Activated CD4-positive, alpha-beta T cell treated with anti-CD3 and anti-CD28 coated beads, Interleukin-2, amount 50 U/mL, for 24 hours (primary cell): Measurements from ENCODE around the gene RBFOX2.
"Not testable (repeated sequence)": the region's sequence is repeated elsewhere in the genome, so short reads cannot be mapped to it uniquely, and the experiment has no call there.

Experiments used
- DNase-seq, 2 donors: peaks; one replicate each; pipeline ENCODE4 v3.0.0-alpha.2; 2020; ENCODE audit warnings: low read depth in 1 of 2, low spot score in 1 of 2

RBFOX2 gene

DNA sequence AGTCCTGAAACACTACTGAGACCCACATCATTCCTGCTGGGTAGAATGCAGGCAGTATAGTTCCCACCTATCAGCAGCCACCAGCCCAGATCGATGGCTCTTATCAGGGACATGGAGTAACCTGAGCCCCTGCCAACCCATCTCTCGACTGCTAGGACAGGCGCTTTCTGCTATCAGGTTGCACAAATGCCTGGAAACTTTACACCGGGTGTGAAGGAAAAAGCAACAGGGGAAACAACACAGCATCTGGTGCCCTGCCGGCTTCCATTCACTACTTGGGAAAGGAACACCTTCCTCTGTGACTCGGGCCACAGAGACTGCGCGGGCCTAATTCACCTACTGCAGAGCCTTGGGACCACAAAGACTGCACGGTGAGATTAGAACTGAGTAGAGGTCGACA lies 18.5 kb downstream of the RBFOX2 start:
- no peak for DNase-seq

DNA sequence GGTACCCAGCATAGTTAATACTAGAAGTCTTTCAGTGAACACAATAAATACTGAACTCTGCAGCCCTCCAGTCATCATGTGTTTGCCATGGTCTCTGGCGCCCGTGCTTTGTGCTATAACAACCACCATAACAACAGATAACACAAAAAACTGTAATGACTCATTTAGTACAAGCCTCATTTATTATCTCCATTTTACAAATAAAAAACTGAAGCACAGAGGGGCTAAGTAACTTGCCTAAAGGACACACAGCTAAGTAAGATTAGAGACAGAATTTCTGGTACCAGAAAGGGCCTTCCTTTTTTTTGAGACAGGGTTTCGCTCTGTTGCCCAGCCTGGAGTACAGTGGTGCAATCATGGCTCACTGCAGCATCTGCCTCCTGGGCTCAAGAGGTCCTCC lies 19.5 kb downstream of the RBFOX2 start:
- DNase-seq, result no peak

DNA sequence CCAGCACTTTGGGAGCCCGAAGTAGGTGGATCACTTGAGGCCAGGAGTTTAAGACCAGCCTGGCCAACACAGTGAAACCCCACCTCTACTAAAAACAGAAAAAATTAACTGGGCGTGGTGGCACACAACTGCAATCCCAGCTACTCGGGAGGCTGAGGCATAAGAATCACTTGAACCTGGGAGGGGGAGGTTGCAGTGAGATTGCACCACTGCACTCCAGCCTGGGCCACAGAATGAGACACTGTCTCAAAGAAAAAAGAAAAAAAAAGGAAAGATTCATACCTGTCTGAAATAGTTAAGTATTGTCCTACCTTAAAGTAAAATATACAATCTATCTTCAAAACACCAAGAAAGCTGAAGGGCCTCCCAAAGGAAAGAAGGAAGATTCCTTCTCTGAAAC lies 20.1 kb downstream of the RBFOX2 start:
- no peak for DNase-seq

DNA sequence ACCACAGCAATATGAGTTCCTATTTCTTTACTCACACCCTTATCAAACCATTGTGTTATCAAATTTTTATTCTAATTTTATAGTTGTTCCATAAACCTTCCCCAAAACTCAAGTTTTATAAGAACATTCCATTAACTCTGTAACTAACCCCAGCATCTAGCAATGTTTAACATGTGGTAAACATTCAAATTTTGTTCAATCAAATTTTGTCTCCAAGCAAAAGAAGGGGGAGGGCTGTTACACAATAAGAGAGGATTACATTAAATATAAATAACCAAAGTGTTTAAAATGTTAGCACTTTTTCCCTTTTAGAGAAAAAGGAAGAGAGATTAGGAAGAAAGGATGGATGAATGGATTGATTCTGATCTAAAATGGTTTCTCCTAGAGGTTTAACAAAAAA lies 20.5 kb downstream of the RBFOX2 start:
- no peak for DNase-seq

DNA sequence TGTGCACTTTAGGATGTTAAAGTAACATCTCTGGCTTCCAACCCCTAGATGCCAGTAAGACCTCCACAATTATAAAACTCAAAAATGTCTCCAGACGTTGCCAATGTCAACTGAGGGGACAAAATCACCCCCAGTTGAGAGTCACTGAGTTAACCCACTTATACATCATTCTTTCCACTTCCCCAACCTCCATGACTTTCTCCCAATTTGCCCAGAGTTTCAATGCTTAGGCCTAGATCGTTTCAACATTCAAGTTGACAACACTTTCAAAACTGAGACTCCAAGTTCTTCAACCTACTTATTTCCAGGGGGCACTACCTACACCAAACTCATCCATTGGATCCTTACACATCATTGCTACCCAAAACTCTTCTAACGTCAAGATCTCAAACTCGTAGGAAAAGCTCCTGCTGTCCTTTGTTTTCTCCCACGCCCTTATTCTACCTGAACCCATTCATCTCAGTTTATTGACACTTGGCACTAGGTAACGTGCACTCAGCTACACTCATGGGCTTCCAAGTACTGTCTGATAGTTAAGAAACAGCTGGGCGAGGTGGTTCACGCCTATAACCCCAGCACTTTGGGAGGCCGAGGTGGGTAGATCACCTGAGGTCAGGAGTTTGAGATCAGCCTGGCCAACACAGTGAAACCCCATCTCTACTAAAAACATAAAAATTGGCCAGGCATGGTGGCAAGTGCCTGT lies 24.5 kb downstream of the RBFOX2 start:
- DNase-seq, result no peak

DNA sequence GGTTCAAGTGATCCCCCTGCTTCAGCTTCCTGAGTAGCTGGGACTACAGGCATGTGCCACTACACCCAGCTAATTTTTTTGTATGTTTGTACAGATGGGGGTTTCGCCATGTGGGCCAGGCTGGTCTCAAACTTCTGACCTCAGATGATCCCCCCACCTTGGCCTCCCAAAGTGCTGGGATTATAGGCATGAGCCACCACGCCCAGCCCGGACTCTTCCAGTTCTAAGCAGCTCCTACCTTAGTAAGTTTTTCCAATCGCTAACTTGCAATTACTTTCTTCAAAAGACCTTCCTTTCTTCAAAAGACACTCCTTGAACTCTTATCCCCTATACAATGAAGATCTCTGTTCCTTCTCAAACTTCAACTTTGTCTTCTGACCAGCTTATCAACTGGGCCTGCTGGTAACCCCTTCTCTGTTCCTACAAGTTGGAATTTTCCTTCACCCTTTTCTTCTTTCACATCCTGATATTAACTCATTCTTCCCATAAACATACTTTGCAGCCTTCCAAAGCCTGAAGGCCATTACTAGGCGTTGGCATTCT lies 25.8 kb downstream of the RBFOX2 start:
- DNase-seq, result no peak

DNA sequence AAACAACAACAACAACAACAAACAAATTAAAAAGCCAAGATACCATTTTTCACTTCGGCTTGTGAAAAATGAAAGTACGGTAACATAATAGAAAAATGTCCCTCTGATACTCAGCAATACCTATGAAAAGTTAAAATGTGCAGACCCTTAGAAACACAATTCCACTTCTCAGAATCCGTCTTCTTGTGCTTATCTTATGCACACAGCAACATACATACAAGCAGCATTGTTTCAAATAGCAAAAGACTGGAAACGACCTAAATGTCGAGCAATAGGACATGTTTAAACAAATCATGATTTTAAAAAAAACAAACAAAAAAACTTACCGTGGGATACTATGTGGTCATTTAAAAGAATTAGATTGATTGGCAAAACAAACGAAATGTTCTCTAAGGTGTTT lies 26.5 kb downstream of the RBFOX2 start:
- DNase-seq, result no peak

DNA sequence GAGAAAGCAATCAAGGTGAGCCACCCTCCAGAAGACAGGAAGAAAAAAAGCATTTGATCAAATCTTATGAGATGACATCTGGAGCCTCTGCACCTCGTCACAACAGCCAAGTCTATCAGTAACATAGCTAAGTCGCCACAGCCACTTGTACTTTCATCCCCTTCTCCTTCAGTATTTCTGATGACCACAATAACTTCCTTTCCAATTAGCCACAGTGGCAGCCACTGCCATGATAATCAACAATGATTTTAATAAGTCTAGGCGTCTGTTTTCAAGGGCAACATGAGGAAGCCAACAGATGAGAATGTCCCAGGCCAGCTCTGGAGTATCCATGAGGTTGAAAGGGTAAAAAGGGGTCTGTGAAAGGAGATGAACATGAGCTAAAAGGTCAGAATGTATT lies 29.9 kb downstream of the RBFOX2 start:
- no peak for DNase-seq

DNA sequence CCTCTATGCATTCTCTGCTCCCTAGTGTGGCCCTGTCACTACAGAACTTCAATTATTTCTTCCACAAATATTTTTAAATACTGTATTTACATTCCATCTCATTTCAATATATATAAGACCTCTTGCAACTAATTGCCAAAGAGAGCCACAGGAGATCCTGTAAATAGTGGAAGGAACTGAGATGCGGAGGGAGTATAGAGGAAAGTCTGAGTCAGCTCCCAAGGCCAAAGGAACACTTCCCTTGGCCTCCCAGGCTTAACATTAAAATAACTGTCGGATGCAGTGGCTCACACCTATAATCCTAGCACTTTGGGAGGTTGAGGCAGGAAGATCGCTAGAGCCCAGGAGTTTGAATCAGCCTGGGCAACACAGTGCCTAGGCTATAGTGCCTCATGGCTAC lies 31.2 kb downstream of the RBFOX2 start:
- no peak for DNase-seq

DNA sequence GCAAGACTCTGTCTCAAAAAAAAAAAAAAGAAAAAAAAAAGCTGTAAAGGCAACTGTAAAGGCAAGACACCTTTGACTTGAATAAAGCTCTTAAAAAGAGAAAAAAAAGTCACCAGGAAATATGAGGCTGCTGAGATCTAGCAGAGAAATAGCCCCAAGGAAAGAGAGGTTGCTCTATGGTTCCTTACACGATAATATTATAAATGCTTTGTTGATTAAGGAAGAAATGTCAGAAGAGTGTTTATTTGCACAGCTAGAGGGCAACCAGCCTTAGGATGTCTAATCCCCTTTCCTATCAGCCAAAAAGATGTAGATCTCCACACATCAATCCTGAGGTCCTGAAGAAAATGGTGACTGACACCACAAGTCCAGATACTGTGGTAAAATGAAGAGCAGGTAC lies 32.0 kb downstream of the RBFOX2 start:
- DNase-seq, result no peak

DNA sequence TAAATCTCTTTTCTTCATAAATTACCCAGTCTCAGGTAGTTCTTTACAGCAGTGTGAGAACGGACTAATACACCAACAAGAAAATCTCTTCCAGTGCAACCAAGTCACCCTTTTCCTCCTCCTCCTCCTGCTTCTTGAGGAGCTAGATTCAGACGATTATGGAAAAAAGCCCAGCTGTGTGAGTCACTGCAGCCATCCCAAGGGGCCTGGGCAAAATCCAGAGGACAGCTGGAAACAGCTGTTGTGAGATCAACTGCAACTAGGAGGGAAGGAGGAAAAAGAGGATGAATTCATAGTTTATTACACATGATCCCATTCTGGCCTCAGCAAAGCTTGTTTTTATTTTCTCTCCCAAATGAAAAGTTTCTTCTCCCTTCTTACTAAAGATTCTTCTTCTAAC lies 32.9 kb downstream of the RBFOX2 start:
- DNase-seq, result no peak

DNA sequence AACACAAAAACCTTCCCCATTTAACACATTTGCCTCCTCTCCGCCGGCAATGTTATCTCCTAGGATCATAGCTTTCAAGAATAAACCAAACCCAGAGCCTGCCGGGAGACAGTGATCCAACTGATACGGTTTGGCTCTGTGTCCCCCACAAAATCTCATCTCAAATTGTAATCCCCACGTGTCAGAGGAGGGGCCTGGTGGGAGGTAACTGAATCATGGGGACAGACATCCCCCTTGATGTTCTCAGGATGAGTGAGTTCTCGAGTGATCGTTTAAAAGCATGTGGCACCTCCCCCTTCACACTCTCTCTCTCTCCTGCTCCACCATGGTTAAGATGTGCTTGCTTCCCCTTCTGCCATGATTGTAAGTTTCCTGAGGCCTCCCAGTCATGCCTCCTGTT lies 33.3 kb downstream of the RBFOX2 start:
- no peak for DNase-seq

DNA sequence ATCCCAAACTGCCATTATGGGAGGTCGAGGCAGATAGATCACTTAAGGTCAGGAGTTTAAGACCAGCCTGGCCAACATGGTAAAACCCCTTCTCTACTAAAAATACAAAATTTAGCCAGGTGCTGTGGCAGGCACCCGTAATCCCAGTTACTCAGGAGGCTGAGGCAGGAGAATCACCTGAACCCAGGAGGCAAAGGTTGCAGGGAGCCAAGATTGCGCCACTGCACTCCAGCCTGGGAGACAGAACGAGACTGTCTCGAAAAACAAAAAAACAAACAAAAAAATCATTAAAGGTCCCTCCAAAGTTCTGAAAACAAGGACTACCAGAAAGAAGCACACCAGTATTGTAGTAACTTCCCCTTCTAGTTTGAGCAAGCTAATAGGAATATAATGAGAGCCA lies 34.9 kb downstream of the RBFOX2 start:
- DNase-seq, result not testable (repeated sequence)

DNA sequence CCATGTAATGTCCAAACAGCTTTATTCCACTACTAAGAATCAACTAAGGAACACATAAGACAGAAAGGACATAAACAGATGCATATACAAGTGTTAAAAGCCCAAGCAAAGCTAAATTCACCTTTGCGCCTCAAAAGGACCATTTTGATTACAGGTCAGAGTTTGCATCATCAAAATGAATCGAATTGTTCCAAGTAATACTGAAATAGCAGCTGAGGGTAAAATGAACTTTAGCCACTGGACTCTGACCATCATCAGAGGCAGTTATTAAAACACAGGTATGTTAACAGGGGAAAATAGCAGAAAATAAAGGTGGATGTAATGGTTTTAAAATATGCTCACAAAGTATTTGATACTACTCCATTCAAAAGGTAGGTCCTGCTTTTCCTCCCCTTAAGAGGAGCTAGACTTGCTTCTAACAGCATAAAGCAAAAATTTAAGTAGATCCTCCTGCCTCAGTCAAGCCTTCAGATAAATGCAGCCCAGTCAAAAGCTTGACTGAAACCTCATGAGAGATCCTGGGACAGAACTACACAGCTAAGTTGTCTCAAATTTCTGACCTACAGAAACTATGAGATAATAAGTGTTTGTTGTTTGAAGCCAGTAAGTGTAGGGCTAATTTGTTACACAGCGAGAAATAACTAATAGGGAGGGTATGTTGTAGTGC lies 35.4 kb downstream of the RBFOX2 start:
- no peak for DNase-seq

DNA sequence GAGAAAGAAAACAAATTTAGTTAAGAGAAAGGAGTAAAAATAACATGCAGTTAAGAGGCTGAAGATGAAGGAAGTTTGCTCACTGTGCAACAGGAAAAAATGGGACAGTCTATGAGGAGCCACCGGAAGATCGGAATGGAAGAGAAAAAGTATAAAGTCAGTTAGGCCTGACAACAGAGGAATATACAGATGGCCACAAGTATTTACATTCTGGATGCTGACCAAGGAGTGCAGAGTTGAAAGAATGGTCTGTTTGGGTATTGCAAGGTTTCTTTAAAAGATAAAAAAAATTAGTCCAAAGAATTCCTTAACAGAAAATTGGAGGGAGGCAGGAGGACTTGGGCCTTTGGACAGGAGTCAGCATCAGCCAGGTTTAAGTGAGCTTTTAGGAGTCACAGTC lies 37.5 kb downstream of the RBFOX2 start:
- DNase-seq, result no peak

DNA sequence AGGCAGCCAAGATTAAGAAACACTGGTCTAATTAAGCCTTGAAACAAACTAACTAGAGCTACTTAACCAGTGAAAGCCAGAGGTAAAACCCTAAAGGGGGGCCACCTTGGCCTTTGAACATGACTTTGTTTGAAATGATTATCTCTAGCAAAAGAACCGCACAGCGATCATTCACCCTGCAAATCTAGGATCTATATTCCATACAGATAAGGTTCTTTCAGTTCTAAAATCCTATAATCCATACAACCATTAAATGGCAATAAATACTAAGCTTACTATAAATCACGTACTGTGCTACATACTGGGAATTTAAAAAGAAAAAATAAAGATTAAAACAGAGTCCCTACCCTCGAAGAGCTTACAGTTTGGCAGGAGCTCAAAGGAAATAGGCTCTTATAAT lies 40.6 kb downstream of the RBFOX2 start:
- DNase-seq, result no peak

DNA sequence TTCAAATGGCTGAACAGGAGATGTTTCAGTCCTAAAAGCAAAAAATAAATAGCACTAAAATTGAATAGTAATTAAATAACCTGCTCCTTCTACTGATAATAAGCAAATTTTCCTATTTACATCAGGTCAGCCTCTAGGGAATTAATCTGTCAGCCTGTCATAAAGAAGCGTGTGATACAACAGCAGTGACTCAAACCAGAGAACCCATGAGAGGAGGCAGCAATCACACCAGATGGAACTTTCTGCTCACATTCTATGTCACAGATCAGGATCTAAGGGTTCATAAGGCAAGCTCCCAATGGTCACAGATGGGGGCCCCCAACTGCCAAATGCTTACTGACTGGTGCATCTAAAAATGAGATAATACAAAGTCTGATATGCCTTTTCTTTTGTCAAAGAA lies 41.1 kb downstream of the RBFOX2 start:
- no peak for DNase-seq

DNA sequence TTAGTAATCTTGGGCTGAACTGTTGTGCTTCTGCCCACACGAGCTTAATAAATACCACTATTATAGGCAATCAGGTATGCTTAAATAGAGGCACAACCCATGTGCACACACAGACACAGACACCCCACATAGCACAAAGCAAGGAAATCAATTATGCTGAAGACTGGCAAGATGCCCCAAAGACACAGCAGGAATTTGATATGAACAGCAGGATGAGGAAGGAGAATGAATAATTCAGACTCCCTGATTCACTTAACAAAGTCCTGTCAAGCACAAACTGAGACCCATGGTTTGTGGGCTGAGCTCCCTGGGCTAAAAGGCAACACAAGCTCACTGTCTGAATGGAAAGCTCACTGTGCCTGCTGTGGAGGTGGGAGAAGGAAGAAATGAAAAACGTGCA lies 42.5 kb downstream of the RBFOX2 start:
- no peak for DNase-seq

DNA sequence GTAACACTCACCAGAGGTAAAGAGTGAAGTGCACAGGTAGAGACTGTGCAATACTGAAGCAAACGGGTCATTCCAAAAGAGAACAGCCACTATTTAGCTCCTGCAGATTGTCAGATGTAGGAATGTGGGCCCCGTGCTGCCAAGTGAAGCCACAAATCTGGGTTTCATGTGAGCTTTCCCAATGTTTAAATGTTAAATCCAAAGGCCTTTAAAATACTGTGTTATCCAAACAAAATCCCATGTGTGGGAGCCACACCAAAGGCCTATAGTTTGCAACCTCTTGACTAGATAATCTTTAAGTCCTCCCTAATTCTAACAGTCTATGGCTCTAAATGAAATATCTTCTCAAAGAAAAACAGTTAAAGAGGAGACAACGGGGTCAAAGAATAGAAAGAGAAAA lies 43.3 kb downstream of the RBFOX2 start:
- DNase-seq, result no peak

DNA sequence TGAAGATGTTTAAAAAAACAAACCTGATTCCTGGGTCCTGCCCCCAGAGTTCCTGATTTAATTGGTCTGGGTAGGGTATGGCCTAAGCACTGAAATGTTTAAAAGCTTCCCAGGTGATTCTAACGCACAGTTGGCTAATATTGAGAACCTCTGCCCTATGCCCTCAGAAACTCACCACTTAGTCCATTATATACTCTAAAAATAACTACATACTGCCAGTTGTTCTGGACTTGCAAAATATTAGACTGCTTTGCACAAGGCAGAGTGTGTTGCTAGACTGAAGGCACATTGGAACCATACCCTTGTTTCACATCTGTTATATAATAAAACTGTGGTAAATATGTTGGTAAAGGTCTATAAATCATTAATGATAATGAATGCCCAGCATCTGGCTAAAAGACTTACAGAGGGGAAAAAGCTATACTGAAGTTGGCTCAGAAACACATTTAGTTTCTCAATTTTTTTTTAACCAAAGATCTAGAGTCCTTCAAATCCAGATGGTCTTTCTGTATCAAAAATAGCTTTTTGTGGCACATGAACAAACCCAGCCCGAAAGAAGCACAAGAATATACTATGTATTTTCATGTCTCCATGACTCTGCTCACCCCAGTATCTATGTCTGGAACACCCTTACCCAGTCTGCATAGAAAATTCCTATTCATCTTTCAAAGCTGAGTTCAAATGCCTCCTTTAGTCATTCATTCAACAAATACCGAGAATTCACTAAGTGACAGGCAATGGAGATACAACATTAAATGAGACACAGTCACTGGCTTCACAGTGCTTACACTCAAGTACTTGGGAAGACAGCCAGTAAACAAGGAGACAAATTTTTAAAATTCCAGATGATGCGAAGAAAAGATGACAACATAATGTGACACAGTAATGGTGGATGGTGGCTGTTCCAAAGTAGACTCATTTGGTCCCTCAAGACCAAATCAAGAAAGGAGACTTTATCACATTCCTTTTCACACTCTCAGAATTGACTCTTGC lies 44.1 kb downstream of the RBFOX2 start:
- DNase-seq, result no peak

DNA sequence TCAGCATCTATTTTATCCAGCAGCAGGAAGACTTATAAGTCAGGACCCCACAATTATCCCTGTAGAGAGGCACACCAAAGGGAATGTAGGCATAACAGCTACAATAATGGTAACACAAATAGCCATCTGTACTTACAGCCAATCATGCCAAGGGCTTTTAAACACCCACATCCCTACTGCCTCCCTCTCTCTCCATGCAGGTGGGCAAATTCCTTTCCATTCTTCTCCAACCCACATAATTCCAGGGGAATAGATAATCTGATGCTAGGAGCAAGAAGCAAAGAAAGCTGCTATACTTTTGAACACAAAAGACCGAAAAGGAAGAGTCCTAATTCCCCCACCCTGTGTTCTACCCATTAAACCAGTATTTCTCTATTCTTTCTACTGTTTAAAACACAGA lies 46.7 kb downstream of the RBFOX2 start:
- no peak for DNase-seq

DNA sequence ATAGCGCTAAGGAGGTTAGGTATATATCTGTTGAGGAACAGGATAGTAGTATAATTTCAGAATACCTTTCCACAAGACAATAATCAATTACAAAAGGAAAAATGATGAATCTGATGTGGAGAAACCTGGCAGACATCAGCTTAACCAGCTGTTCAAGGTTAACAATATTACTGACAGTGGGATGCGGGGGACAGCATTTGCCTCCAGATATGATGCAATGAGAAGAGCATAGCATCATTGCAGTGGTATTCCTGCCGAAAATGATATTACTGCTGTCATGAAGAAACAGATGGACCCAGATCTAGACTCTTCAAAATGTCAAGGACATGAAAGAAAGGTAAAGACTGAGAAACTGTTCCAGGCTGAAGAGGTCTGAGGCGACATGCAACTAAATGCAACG lies 49.7 kb downstream of the RBFOX2 start:
- no peak for DNase-seq
